Left forelimb (tissue), 1 donor: ENCODE measurements around the gene RASAL1.

Experiments used
- DNase-seq: peaks from one replicate; pipeline ENCODE4 v3.0.0-alpha.2; 2018; ENCODE audit warnings: low spot score

RASAL1 gene

DNA sequence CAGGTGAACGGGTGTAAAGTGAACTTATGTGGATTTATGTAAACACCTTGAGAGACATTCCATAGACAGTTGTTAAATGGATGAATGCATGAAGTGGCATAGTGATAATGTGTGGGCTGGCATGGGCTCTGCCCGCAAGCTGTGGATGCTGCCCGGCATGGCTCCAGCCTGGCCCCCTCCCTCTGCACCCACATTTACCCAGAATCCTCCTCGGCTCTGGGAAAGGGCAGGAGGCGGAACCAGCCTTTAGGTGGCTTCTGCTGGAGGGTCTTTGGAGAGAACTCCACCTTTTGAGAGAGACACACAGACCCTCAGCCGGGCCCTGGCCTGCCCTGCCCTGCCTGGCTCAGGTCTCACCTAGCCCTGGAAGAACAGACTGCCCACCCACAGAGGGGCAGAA, 18.7 kb downstream of the RASAL1 start:
- no peak for DNase-seq

DNA sequence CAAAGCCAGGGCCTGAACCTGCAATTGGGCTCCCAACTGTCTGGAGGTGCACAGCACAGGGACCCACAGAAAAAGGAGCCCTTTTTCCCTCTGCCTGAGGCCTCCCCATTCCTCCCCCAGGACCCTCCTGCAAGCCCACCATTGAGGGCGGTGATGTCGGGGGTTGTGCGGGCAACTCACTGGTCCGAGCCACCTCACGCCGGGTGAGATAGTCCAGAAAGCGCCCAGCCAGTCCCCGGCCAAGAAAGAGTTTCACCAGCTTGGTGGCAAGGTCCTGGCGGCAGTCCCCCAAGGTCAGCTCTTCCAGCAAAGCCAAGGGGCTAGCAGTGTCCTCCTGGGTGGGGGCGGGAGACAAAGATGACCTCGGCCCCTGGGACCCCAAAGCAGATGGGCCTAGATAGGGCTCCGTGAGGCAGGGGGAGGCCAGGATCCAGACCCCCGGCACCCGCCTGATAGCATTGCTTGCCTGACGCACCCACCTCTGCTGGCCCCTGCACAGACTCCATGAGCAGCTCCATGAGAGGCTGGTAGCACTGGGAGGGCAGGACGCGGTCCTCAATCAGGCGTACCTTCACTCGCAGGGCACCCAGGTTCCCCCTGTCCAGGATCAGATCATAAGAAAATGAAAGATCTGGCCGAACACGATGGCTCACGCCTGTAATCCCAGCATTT, 20.0 kb downstream of the RASAL1 start:
- no peak for DNase-seq

DNA sequence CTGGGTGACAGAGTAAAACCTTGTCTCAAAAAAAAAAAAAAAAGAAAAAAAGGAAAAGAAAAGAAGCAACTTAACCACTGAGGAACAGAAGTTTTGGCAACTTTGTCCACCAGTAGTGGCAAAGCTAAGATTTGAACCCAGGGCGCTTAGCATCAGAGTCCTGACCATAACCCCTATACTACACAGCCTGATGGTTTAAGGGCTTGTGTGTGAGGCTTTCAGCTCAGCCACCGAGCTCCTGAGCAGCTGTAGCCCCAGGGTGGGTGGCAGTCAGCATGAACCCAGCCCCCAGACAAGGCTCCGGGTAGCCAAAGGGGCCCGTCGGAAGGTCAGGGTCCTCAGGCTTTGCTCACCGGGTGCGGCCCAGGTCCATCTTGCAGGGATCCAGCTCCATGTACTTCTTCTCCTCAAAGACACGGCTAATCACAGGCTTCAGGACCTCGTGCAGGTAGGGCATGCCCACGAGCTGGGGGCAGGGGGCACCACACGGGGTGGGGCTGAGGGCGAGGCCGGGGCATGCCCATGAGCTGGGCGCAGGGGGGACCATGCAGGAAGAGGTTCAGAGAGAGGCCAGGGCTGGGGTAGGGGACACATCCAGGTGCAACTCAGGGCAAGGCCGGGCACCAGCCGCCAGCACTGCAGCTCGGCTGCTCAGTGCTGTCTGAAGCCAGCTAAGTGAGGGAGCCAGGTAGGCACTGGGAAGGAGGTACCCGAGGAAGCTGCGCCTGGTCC, 20.9 kb downstream of the RASAL1 start:
- DNase-seq: no peak

DNA sequence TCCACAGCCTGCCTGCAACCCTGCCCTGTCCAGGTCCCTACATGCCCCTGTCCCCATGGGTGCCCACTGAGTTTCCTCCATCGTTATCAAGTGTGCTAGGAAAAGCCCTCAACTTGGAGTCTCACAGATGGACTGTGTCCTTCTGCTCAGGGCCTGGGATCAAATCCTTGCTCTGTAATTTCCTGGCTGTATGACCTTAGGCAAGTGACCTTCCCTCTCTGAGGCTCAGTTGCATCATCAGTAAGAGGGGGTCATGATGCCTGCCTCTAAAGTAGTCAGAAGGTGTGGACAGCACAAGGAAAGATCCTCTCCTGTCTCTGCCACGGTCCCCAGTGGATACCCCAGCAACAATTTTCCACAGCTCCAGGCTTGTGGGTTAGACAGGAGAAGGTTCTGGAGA, 22.2 kb downstream of the RASAL1 start:
- no peak for DNase-seq

DNA sequence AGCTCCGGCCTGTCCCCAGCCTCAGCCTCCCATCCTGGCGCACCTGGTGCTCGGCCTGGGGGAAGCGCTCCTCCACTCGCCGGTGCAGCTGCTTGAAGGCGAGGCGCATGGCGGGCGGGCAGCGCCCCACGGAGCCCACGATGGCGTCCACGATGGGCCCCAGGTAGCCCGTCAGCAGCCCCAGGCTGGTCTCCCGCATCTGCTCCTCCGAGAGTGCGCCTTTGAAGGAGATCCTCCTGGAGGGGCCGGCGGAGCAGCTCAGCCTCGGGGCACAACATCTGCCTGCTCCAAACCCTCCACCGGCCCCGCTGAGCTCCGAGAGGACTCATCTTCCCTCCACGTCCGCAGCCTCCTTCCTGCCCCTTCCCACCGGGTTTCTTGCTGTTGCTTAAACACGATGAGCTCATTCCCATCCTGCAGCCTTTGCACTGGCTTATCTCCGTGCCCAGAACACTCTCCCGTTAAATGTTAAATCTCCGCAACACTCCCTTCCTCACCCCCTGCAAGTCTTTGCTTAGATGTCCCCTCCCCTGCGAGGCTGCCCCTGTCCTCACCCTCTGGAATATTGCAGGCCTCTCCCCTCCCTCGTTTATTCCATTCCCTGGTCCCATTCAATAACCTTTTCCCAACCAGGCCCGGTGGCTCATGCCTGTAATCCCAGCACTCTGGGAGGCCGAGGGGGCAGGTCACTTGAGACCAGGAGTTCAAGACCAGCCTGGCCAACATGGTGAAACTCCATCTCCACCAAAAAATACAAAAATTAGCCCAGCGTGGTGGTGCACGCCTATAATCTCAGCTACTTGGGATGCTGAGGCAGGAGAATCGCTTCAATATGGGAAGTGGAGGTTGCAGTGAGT, 23.3 kb downstream of the RASAL1 start:
- DNase-seq: no peak

DNA sequence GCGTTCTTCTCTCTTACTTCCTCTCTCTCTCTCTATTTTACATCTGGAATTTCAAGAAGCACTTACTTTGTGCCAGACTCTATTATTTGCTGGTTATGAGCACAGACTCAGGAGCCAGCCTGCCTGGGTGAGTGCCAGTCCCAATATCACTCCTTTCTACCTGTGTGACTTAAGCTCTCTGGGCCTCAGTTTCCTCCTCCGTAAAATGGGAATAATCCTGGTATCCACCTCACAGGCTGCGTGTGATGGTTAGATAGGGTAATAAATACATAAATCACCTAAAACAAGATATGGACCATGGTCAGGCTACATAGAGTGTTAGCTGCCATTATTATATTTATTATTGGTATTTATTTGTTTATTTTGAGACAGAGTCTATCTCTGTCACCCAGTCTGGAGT, 24.3 kb downstream of the RASAL1 start:
- DNase-seq: no peak

DNA sequence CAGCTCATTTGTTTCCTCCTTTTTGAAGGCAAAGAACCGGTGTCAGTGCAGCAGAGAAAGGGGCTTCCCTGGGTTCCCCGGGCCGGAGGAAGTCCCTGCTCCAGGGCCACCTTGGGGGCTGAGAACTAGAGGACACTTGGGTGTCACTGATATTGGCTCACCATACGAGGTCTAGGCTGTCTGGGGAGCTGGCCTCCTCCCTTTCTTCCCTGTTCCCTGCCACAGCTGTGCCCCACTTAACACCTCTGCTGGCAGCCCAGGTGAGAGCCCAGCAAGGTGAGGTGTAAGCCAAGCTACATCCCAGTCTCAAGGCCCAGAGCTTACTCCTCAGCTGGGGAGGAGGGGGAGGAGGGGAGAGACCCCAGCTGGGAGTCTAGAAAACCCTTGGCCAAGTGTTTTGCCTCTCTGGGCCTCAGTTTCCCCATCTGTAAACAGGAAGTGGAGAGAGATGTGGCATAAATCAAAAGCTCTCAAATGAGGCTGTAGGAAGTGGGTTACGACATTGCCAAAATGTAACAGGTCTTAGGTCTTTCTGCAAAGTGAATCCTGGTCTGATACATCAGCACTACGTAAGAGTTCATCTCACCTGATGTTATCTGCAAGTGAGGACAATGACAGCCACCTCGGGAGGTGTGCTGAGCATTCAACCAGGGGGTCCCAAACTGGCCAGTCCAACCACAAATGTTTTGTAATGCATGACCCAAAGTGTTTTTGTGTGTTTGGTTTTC, 25.5 kb downstream of the RASAL1 start:
- no peak for DNase-seq

DNA sequence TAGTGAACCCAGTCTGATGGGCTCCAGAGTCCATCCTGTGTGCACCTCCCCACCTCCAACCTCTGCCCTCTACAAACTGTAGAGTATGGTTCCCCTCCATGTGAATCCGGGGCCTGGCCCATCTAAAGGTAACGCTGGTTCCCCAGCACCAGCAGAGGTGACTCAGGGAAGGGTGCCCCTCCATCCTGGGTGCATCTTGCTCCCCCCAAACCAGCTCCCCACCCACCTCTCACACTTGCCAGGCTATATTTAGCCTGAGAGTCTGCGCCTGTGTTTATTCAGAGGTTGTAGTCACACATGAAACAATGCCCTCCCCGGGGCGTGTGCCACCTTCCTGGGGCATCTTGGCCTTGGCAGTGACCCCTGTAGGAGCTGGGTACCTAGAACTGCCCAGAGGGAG, 26.2 kb downstream of the RASAL1 start:
- no peak for DNase-seq

DNA sequence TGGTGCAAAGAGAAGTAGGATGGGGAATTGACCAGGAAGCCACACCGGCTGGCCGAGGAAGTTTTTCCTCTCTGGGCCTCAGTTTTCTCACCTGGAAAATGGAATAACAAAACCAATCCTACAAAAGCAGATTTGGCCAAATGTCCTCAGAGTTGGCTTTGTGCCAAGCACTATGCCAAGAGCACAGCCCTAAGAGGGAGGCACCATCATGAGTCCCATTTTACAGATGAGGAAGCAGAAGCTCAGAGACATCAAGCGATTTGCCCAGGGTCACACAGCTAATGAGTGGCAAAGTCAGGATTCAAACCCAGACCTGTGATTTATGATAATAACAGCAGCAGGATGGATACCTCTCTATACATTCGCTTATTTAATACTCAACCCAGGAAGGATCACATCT, 27.3 kb downstream of the RASAL1 start:
- no peak for DNase-seq

DNA sequence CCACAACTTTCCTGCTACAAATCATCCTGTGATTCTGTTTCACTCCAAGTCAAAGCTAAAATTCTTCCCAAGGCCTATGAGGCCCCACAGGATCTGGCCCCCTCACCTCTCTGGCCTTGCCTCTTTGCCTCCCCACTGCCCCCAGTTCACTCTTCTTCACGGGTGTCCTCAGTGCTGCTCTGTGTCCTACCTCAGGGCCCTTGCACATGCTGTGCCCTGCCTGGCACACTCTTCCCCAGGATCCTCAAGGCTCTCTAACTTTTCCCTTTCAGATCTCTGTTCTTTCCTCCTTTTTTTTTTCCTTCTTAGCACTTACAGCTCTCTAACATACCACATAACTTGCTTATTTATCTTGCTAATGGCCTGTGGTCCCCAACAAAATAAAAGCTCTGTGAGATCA, 29.2 kb downstream of the RASAL1 start:
- DNase-seq: no peak

DNA sequence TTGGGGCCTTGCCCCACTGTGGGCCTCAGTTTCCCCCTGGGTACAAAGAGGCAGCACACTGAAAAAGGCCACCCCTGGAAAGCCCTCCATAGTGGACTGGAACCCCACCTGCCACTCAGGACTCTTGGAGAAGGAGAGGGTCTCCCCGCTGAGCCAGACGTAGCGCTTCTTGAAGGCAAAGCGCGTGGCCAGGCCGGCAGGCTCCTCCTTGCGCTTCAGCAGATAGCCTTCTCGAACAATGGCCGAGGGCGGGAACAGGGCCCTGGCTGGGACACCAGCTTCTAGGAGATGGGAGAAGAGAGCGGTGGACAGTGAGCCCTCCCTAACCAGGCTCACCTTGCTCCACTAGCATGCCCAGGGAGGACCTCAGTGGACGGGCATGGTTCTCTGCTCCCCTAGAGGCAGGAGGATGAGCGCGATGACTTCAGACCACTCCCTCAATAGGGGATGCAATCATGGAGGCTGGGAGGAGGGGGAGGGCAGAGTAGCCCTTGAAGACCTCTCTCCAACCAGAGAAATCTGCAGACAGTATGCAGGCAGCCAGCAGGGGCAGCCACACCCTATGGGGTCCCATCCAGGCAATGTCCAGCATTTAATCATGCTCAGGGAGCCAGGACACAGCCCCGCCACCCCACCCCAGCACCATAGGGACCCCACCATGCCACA, 29.8 kb downstream of the RASAL1 start:
- DNase-seq: no peak

DNA sequence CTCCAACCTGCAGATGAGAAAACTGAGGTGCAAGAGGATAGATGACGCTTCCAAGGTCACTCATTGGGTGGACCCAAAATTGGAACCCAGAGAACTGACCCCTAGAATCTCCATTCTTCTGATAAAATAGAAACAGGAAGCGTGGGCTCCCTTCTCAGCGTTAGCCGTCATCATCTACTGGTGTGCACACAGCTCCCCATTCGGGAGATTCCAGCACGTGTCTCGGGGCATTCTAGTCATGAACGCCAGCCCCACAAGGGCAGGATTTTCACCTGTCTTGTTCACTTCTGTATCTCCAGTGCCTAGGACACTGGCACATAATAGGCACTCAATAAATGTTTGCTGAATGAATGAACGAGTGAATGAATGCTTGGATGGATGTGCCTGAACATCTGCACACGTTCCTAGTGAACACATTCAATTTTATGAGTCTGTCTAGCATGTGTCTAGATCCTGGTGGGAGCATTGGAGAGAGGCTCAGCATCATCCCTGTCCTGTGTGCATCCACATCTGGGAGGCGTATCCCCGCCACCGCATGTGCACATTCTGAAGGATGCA, 30.5 kb downstream of the RASAL1 start:
- DNase-seq: no peak

DNA sequence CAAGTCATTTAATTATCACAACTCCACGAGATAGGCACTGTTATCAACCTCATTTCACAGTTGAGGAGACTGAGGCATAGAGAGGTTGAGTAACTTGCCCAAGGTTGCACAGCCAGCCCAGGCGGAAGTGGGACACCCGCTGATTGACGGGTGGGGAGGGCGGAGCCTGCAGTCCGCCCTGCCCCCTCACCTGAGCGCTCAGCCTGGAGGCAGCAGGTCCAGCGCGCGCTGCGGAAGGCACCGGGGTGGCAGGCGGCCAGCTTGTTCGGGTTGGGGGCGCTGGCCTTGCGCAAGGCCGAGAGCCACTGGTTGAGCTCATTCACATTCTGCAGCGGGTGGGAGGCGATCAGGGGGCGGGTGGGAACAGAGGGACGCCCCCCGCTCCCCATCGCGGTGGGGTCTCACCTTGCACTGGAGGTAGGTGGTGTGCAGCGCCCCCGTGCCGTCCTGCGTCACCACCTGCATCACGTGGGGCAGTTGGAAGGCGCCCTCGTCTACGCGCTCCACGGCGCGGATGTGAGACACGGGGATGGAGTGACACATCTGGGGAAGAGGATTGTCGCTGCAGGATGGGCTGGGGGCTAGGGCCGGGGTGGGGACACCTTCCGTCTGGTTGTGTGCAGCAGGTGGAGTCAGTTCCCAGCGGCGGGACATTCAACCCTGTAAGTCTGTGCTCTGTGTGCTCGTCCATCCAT, 31.7 kb downstream of the RASAL1 start:
- no peak for DNase-seq

DNA sequence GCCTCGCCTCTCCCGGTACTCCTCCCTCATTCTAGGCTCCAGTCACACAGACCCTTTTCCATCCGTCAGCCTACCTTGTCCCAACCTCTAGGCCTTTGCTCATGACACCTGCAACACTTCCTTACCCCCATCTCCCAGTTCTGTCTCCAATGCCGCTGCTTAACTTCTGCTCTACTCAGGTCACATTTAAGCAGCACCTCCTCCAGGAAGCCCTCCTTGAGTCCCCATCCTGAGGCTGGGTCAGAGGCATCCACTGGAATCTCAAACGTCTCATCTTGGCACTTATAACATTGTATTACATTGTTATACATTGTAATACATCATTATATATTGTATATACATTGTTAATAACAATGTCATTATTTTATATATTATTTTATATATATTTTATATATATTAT, 32.8 kb downstream of the RASAL1 start:
- DNase-seq: no peak

DNA sequence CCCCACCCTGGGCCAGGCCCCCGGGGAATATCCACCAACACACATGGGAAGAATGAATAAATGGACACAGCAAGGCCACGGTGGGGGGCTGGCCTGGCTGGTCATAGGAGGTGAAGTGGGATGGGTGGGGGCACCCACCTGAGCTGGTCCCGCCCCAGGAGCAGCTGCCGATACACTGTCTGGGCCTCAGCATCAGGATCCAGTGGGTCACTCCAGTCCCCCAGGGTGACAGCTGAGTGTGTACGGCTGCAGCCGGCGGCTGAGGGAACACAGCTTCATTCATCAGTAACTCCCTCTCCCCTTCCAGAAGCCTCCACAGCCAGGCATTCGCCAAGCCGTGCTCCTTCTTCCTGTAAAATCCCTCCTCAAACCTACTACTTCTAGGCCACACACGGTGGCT, 33.8 kb downstream of the RASAL1 start:
- DNase-seq: no peak

DNA sequence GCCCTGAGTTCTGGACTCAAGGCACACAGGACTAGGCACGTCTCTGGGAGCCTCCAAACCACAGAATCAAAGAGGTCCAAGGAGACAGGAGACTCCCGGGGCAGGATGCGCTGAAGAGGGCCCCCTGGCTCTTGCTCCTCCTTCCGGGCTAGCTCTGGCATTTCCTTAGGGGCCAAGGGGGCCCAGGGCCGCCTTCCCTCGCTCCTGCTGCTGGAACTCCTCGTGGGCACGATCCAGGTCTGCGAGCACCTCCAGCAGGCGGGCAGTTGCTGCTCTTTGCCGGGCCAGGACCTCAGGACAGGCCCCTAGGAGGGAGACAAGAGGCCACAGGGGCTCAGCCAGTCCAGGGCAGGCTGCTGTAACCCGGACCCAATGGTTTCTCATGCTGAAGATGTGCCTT, 35.8 kb downstream of the RASAL1 start:
- DNase-seq: no peak

DNA sequence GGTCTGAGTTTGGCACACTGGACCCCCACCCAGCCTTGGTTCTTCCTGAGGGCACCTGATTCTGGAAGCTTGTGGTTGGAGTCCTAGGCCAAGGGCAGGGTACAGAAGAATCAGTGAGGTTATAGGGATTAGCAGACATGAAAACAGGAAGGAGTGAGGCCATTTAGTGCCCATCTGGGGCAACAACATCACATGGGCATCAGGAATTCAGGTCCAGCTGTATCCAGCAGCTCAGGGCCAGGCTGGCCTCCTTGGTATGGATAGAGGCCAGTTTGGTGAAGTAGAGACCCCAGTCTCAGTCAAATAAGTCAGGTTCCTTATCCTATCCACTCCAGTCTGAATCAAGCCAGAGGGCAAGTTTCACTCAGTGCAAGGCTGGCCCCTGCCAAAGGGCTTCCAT, 36.2 kb downstream of the RASAL1 start:
- no peak for DNase-seq

DNA sequence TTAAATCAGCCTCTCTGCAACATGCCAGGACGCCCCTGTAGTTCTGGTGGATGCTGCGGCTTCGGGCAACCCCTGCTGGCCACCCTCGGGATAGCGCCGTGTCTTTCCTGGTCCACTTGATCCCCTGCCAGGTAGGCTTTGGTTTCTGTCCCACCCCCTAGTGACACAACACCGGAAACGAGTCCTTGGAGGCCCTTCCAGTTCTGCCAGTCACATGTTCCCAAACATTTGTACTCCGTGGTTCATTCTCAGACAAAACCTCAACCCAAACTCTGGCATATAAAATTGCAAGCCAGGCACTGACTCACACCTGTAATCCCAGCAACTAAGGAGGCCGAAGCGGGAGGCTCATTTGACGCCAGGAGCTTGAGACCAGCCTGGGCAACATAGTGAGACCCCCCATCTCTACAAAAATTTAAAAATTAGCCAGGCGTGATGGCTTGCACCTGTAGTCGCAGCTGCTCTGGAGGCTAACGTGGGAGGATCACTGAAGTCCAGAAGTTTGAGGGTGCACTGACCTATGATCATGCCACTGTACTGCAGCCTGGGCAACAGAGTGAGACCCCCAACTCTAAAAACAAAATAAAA, 37.0 kb downstream of the RASAL1 start:
- DNase-seq: peak; percentile 70

DNA sequence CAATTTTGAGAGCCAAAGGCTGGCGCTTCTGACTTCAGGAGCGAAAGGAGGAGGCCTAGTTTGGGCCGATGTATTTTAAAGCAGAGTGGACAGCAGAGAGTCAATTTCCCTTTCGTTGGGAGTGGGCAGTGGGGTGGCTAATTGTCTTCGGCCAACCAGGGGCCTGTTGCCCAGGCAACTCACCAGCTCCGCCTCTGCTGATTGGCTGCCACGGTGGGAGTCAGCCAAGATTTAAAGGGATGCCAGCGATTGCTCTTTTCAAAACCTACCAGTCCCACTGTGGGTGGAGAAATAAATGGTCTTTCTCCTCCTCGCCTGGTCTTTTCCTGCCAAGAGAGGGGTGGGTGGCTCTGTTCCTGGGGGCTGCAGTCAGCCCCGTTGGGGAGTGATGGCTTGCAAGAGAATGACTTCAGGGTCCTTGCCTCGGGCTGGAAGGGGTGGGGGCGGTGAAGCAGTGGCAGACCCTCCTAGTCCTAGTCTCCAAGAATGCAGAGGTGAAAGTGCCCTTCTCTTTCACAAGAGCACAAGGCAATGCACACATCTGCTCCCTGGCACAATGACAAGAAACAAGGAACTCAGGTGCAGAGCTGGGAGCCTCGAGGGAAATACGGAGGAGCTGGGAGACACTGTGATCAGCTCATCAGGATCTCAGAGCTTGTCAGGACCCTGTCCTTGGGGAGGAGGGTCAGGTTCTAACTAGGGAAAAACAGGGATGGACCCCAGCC, 37.7 kb downstream of the RASAL1 start:
- DNase-seq: no peak
